Stimulated activated naive CD8-positive, alpha-beta T cell treated with anti-CD3 and anti-CD28 coated beads, Interleukin-15, Interleukin-2, amounts not matched to agents 100 U/mL and 50 U/mL, for 24 hours (primary cell): Measurements from ENCODE around the gene GRK7.
"Not testable (repeated sequence)": the region's sequence is repeated elsewhere in the genome, so short reads cannot be mapped to it uniquely, and the experiment has no call there.

Source experiments
- ATAC-seq: fragments of 150-1000 bp; cut with Tn5 transposase; one replicate; pipeline ENCODE4 v1.10.0; 2021
- DNase-seq: peaks from one replicate; pipeline ENCODE4 v3.0.0; 2021

Gene GRK7

GRCh38 chr3:141762552-141762951 is 656 bp upstream of the GRK7 start:
- not testable (repeated sequence) for DNase-seq, ATAC-seq

GRCh38 chr3:141764045-141764444 is 837 bp downstream of the GRK7 start:
- no peak for DNase-seq
- ATAC-seq = no peak

GRCh38 chr3:141764465-141764864 is 1.3 kb downstream of the GRK7 start:
- ATAC-seq = no peak
- DNase-seq = no peak

- ATAC-seq (no peak), DNase-seq (no peak)
Measured at GRCh38 chr3:141764986-141765385, 1.8 kb downstream of the GRK7 start.

- ATAC-seq (no peak), DNase-seq (no peak)
Measured at GRCh38 chr3:141767066-141767465, 3.9 kb downstream of the GRK7 start.

- ATAC-seq (no peak), DNase-seq (no peak)
Measured at GRCh38 chr3:141769221-141769894, 6.2 kb downstream of the GRK7 start.

- DNase-seq (no peak), ATAC-seq (no peak)
Measured at GRCh38 chr3:141773676-141774075, 10.5 kb downstream of the GRK7 start.

GRCh38 chr3:141776376-141776775 is 13.2 kb downstream of the GRK7 start:
- ATAC-seq = no peak
- DNase-seq = no peak

- ATAC-seq = no peak
- DNase-seq = no peak
Measured at GRCh38 chr3:141776885-141777284, 13.7 kb downstream of the GRK7 start.

- ATAC-seq (no peak), DNase-seq (no peak)
Measured at GRCh38 chr3:141777957-141778813, 15.0 kb downstream of the GRK7 start.

- DNase-seq (no peak), ATAC-seq (no peak)
Measured at GRCh38 chr3:141779667-141780066, 16.5 kb downstream of the GRK7 start.

- ATAC-seq (peak; percentile 14), DNase-seq (no peak)
Measured at GRCh38 chr3:141782386-141782932, 19.3 kb downstream of the GRK7 start.

GRCh38 chr3:141783632-141784031 is 20.4 kb downstream of the GRK7 start:
- no peak for ATAC-seq
- DNase-seq = no peak

GRCh38 chr3:141784096-141784495 is 20.9 kb downstream of the GRK7 start:
- ATAC-seq (no peak), DNase-seq (no peak)

GRCh38 chr3:141784531-141784930 is 21.3 kb downstream of the GRK7 start:
- ATAC-seq (no peak), DNase-seq (no peak)

GRCh38 chr3:141788149-141788548 is 24.9 kb downstream of the GRK7 start:
- DNase-seq = no peak
- ATAC-seq = no peak

GRCh38 chr3:141788750-141789149 is 25.5 kb downstream of the GRK7 start:
- ATAC-seq = not testable (repeated sequence)

GRCh38 chr3:141789281-141789680 is 26.1 kb downstream of the GRK7 start:
- ATAC-seq = no peak
- DNase-seq = no peak

More at GRCh38 chr3:141788750-141789149, 25.5 kb downstream of the GRK7 start:
- DNase-seq = not testable (repeated sequence)

- no peak for DNase-seq
- ATAC-seq = no peak
Measured at GRCh38 chr3:141790171-141790570, 27.0 kb downstream of the GRK7 start.

GRCh38 chr3:141792495-141792894 is 29.3 kb downstream of the GRK7 start:
- no peak for ATAC-seq
- no peak for DNase-seq

- no peak for ATAC-seq
- no peak for DNase-seq
Measured at GRCh38 chr3:141793476-141794260, 30.5 kb downstream of the GRK7 start.

GRCh38 chr3:141795276-141795675 is 32.1 kb downstream of the GRK7 start:
- peak; percentile 35 for DNase-seq
- peak; percentile 19 for ATAC-seq

- no peak for ATAC-seq
- no peak for DNase-seq
Measured at GRCh38 chr3:141795741-141796080, 32.5 kb downstream of the GRK7 start.
